Subcutaneous adipose tissue (tissue), 4 donors: Measurements from ENCODE around the gene FLT1. TPM values are rescaled to one million over a fixed set of nuclear protein-coding genes. Genes with fewer than 3 reads are reported as not detected.

ENCODE experiments used
- total RNA-seq, 4 donors: library from RNA; depleted of rRNA; stranded (reverse); fragments of >200 nt; gene quantifications; one replicate each; pipeline ENCODE4 v1.1.0, GENCODE V29; 2016
- TF ChIP-seq, protein P1 (sequence below): fragments of 450-650 bp; IDR thresholded peaks from one replicate; pipeline ENCODE4 v1.5.1; 2016; ENCODE audit warnings: low read depth, mild to moderate bottlenecking, control low read depth, antibody characterized with exemption, moderate library complexity

The FLT1 gene
- total RNA-seq, 4 donors from 2014 or later: 29.9 to 89.5 (median 69.6) TPM

GRCh38 chr13:28316129-28316528, 178.8 kb downstream of the FLT1 start:
- TF ChIP-seq, protein P1, sequence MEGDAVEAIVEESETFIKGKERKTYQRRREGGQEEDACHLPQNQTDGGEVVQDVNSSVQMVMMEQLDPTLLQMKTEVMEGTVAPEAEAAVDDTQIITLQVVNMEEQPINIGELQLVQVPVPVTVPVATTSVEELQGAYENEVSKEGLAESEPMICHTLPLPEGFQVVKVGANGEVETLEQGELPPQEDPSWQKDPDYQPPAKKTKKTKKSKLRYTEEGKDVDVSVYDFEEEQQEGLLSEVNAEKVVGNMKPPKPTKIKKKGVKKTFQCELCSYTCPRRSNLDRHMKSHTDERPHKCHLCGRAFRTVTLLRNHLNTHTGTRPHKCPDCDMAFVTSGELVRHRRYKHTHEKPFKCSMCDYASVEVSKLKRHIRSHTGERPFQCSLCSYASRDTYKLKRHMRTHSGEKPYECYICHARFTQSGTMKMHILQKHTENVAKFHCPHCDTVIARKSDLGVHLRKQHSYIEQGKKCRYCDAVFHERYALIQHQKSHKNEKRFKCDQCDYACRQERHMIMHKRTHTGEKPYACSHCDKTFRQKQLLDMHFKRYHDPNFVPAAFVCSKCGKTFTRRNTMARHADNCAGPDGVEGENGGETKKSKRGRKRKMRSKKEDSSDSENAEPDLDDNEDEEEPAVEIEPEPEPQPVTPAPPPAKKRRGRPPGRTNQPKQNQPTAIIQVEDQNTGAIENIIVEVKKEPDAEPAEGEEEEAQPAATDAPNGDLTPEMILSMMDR: no peak

GRCh38 chr13:28314879-28315278, 180.0 kb downstream of the FLT1 start:
- TF ChIP-seq, protein P1: no peak

GRCh38 chr13:28313579-28313978, 181.3 kb downstream of the FLT1 start:
- TF ChIP-seq, protein P1: no peak

- TF ChIP-seq, protein P1: no peak
These were observed 188.6 kb downstream of the FLT1 start for GRCh38 chr13:28306325-28306724.

GRCh38 chr13:28301839-28302238, 193.1 kb downstream of the FLT1 start:
- TF ChIP-seq, protein P1: no peak

GRCh38 chr13:28299916-28300315, 195.0 kb downstream of the FLT1 start:
- TF ChIP-seq, protein P1: no peak

DNA sequence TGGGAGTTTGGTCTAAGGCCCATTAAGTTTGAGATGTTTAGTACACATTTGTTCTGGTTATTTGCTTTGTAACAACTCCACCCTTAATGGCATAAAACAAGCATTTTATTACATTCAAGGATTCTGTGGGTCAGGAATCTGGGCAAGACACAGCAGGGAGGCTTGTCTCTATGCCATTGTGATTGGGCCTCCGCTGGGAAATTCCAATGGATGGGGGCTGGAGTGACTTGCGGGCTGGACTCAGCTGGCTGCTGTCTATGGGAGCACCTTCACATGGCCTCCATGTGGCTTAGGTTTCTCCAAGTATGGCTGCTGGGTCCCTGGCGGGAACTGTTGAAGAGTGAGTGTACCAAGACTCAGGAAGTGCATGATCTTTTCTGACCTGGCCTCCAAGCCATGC, 197.6 kb downstream of the FLT1 start:
- TF ChIP-seq, protein P1: no peak

DNA sequence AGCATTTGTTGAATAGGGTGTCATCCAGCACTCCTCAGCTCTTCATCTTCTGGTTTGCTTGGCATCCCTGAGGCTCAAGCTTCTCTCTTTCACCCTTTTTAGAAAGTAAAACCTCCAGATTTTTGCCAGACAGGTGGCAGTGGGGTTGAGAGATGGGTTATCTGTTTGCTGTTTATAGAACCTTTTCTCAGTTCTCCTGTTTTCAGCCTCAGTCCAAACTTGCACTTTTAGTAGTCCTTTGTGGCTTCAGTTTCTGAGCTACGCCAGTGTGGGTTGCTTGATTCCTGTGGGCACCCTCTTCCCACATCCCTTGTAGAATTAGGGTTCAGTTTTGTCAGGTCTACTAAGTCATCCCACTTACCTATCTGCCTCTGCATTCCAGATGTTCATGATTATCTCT, 208.7 kb downstream of the FLT1 start:
- TF ChIP-seq, protein P1: no peak
